GM12878 (cell line): ENCODE data around the gene FBXW8.

Source experiments
- CHD1 ChIP-seq: IDR thresholded peaks from 2 replicates; pipeline ENCODE4 v1.6.1; 2012; ENCODE audit warnings: low read depth, low read length, improper control_type of control experiment
- EP300 ChIP-seq, 2 experiments: fragments of 150-350 bp in 1 of 2; IDR thresholded peaks; 2 replicates each; pipeline ENCODE4 v1.6.1; 2011 to 2012; ENCODE audit warnings: low read depth in 2 of 2, low read length in 2 of 2, borderline replicate concordance in 1 of 2, improper control_type of control experiment in 1 of 2, inconsistent platforms in 1 of 2; ENCODE audit not compliant: control insufficient read depth in 1 of 2
- GABPA ChIP-seq: IDR thresholded peaks from 2 replicates; pipeline ENCODE4 v1.6.1; 2014; ENCODE audit warnings: antibody characterized with exemption, low read depth, mild to moderate bottlenecking, inconsistent platforms
- MYC ChIP-seq: IDR thresholded peaks from 2 replicates; pipeline ENCODE4 v1.6.1; 2011; ENCODE audit warnings: mild to moderate bottlenecking, low read length, moderate library complexity, inconsistent platforms; ENCODE audit not compliant: insufficient read depth, insufficient replicate concordance, insufficient read length, severe bottlenecking
- NFIC ChIP-seq: IDR thresholded peaks from 2 replicates; pipeline ENCODE4 v1.6.1; 2012; ENCODE audit warnings: low read depth, mild to moderate bottlenecking, inconsistent platforms, low read length, moderate library complexity
- POLR2AphosphoS5 ChIP-seq: IDR thresholded peaks from 2 replicates; pipeline ENCODE4 v1.6.1; 2011; ENCODE audit warnings: mild to moderate bottlenecking, low read length, inconsistent platforms
- SP1 ChIP-seq: IDR thresholded peaks from one replicate; pipeline ENCODE4 v1.6.1; 2011; ENCODE audit warnings: low read depth, low read length
- TCF3 ChIP-seq: IDR thresholded peaks from 2 replicates; pipeline ENCODE4 v1.6.1; 2012; ENCODE audit warnings: low read depth, mild to moderate bottlenecking, low read length, borderline replicate concordance; ENCODE audit not compliant: insufficient read depth
- TF ChIP-seq, protein P1 (sequence below), 3 experiments: IDR thresholded peaks in 2 of 3; conservative IDR thresholded peaks in 1 of 3; 2 replicates each; pipeline ENCODE4 v1.5.1; 2011; ENCODE audit warnings: low read depth in 3 of 3, low read length in 3 of 3, mild to moderate bottlenecking in 3 of 3, control low read depth in 2 of 3, moderate library complexity in 2 of 3, inconsistent platforms in 1 of 3, mixed read lengths in 1 of 3; ENCODE audit not compliant: control insufficient read depth in 2 of 3, insufficient read depth in 1 of 3; ENCODE audit errors: extremely low read depth in 1 of 3
- TF ChIP-seq, protein P2 (sequence below): fragments of 450-650 bp; IDR thresholded peaks from 2 replicates; pipeline ENCODE4 v1.6.1; 2018; ENCODE audit warnings: mild to moderate bottlenecking, low read depth, moderate library complexity; ENCODE audit not compliant: partially characterized antibody
- TF ChIP-seq, protein P3 (sequence below): IDR thresholded peaks from 2 replicates; pipeline ENCODE4 v1.6.1; 2012; ENCODE audit warnings: low read depth, low read length, improper control_type of control experiment

DNA sequence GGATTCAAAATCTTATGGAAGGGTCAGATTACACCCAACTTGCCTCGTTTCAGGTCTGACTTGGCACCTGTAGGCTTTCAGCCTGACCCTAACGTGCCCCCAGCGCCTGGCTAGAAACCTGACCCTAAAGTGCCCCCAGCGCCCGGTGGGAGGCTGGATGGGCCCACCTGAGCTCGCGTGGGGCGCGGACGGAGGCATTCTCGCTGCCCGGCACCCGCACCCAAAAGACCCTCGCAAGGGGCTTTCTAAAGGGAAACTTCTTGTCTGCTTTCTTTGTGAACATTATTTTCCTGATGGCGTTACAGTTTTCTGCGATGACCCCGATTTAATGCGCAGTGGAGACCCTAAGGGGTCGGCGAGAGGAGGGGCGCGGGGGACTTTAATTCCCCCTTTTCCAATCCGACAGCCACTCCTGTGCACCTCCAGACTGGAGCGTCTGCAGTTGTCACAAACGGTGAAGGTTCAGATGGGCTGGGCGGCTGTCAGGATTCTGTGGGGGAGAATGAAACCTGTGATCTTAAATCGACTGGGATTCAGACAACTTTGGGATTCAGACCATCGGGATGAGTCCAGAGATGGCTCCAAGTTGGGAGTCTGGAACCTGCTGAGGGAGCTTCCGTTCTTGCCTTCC is 28.8 kb upstream of the FBXW8 start:
- TF ChIP-seq SP1 (no peak), TCF3 (no peak), GABPA (no peak), POLR2AphosphoS5 (no peak), NFIC (no peak), CHD1 (no peak), EP300 (IDR thresholded peaks at IDR 0.05; ENCODE audit: borderline replicate concordance in 1 of 2, control insufficient read depth in 1 of 2, low read depth in 2 of 2, low read length in 2 of 2) (no peak), MYC (no peak)
- TF ChIP-seq, protein P1, sequence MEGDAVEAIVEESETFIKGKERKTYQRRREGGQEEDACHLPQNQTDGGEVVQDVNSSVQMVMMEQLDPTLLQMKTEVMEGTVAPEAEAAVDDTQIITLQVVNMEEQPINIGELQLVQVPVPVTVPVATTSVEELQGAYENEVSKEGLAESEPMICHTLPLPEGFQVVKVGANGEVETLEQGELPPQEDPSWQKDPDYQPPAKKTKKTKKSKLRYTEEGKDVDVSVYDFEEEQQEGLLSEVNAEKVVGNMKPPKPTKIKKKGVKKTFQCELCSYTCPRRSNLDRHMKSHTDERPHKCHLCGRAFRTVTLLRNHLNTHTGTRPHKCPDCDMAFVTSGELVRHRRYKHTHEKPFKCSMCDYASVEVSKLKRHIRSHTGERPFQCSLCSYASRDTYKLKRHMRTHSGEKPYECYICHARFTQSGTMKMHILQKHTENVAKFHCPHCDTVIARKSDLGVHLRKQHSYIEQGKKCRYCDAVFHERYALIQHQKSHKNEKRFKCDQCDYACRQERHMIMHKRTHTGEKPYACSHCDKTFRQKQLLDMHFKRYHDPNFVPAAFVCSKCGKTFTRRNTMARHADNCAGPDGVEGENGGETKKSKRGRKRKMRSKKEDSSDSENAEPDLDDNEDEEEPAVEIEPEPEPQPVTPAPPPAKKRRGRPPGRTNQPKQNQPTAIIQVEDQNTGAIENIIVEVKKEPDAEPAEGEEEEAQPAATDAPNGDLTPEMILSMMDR (IDR thresholded peaks at IDR 0.05 in 2 of 3, conservative IDR thresholded peaks at IDR 0.05 in 1 of 3; ENCODE audit: control insufficient read depth in 2 of 3, extremely low read depth in 1 of 3, insufficient read depth in 1 of 3, low read depth in 3 of 3, low read length in 3 of 3) = no peak
- TF ChIP-seq, protein P2, sequence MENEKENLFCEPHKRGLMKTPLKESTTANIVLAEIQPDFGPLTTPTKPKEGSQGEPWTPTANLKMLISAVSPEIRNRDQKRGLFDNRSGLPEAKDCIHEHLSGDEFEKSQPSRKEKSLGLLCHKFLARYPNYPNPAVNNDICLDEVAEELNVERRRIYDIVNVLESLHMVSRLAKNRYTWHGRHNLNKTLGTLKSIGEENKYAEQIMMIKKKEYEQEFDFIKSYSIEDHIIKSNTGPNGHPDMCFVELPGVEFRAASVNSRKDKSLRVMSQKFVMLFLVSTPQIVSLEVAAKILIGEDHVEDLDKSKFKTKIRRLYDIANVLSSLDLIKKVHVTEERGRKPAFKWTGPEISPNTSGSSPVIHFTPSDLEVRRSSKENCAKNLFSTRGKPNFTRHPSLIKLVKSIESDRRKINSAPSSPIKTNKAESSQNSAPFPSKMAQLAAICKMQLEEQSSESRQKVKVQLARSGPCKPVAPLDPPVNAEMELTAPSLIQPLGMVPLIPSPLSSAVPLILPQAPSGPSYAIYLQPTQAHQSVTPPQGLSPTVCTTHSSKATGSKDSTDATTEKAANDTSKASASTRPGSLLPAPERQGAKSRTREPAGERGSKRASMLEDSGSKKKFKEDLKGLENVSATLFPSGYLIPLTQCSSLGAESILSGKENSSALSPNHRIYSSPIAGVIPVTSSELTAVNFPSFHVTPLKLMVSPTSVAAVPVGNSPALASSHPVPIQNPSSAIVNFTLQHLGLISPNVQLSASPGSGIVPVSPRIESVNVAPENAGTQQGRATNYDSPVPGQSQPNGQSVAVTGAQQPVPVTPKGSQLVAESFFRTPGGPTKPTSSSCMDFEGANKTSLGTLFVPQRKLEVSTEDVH = no peak
- TF ChIP-seq, protein P3, sequence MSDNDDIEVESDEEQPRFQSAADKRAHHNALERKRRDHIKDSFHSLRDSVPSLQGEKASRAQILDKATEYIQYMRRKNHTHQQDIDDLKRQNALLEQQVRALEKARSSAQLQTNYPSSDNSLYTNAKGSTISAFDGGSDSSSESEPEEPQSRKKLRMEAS = no peak
